DMS 273 (cell line): ENCODE measurements around the gene GPR75.

ENCODE experiments used
- DNase-seq: peaks from one replicate; lab custom pipeline; 2025; ENCODE audit not compliant: unreplicated experiment; lab: John Stamatoyannopoulos, UW

Gene GPR75

GRCh38 chr2:53859206-53860181 is at the start of gene GPR75:
GPR75 (minus strand) TSS chr2:53859967; CDS start chr2:53854756, 5,211 bp downstream.
- DNase-seq, result no peak

GRCh38 chr2:53907582-53907981 is 47.8 kb upstream of the GPR75 start:
- DNase-seq, result no peak

- no peak for DNase-seq
Measured at GRCh38 chr2:53905396-53905795, 45.6 kb upstream of the GPR75 start.

GRCh38 chr2:53903011-53903410 is 43.2 kb upstream of the GPR75 start:
- DNase-seq, result no peak

GRCh38 chr2:53901192-53901591 is 41.4 kb upstream of the GPR75 start:
- DNase-seq, result no peak

- peak; percentile 9 for DNase-seq
Measured at GRCh38 chr2:53896864-53897263, 37.1 kb upstream of the GPR75 start.

GRCh38 chr2:53886406-53887280 is 26.9 kb upstream of the GPR75 start:
- DNase-seq, result no peak

- DNase-seq, result no peak
Measured at GRCh38 chr2:53884883-53885282, 25.1 kb upstream of the GPR75 start.

- no peak for DNase-seq
Measured at GRCh38 chr2:53881986-53882385, 22.2 kb upstream of the GPR75 start.

GRCh38 chr2:53881360-53881759 is 21.6 kb upstream of the GPR75 start:
- DNase-seq, result no peak

GRCh38 chr2:53880756-53881155 is 21.0 kb upstream of the GPR75 start:
- DNase-seq, result no peak

- no peak for DNase-seq
Measured at GRCh38 chr2:53877556-53877955, 17.8 kb upstream of the GPR75 start.

- DNase-seq, result no peak
Measured at GRCh38 chr2:53877112-53877511, 17.3 kb upstream of the GPR75 start.

- DNase-seq, result no peak
Measured at GRCh38 chr2:53874401-53874950, 14.7 kb upstream of the GPR75 start.

- DNase-seq, result no peak
Measured at GRCh38 chr2:53867773-53868172, 8.0 kb upstream of the GPR75 start.

GRCh38 chr2:53867169-53867568 is 7.4 kb upstream of the GPR75 start:
- no peak for DNase-seq

GRCh38 chr2:53865962-53866361 is 6.2 kb upstream of the GPR75 start:
- DNase-seq, result no peak

GRCh38 chr2:53865264-53865663 is 5.5 kb upstream of the GPR75 start:
- no peak for DNase-seq

GRCh38 chr2:53863538-53864227 is 3.9 kb upstream of the GPR75 start:
- no peak for DNase-seq

- no peak for DNase-seq
Measured at GRCh38 chr2:53861824-53862223, 2.1 kb upstream of the GPR75 start.

GRCh38 chr2:53856272-53856671 is 3.5 kb downstream of the GPR75 start:
- peak; percentile 14 for DNase-seq
